MM.1S (cell line): ENCODE results near the gene CHST5.
A peak's percentile ranks its signal among the peaks of the same experiment; 100 is the strongest.

Experiments
- DNase-seq: peaks from one replicate; pipeline ENCODE4 v3.0.0-alpha.2; 2015
- H2AFZ ChIP-seq: fragments of 300-600 bp; sonication (generic); 2 replicates; pipeline ENCODE4 v1.6.0; 2016; ENCODE audit warnings: antibody characterized with exemption, low read length
- H3F3A ChIP-seq: fragments of 300-600 bp; sonication (generic); 2 replicates; pipeline ENCODE4 v1.6.1; 2016; ENCODE audit warnings: mild to moderate bottlenecking, antibody characterized with exemption, low read length, moderate library complexity, mixed read lengths; ENCODE audit not compliant: insufficient read depth
- H3K27ac ChIP-seq: fragments of 300-600 bp; sonication (generic); 2 replicates; pipeline ENCODE4 v1.5.1; 2016; ENCODE audit warnings: mild to moderate bottlenecking, low read length
- H3K27me3 ChIP-seq: fragments of 300-600 bp; sonication (generic); replicated peaks from 2 replicates; pipeline ENCODE4 v1.6.0; 2016; ENCODE audit warnings: low read length; ENCODE audit not compliant: insufficient read depth
- H3K36me3 ChIP-seq: fragments of 300-600 bp; sonication (generic); replicated peaks from 2 replicates; pipeline ENCODE4 v1.6.1; 2016; ENCODE audit warnings: mild to moderate bottlenecking, low read length, mixed read lengths; ENCODE audit not compliant: insufficient read depth
- H3K4me1 ChIP-seq: fragments of 300-600 bp; sonication (generic); 2 replicates; pipeline ENCODE4 v1.6.1; 2016; ENCODE audit warnings: low read length, mixed read lengths
- H3K4me2 ChIP-seq: fragments of 300-600 bp; sonication (generic); 2 replicates; pipeline ENCODE4 v1.6.0; 2016; ENCODE audit warnings: low read depth, low read length
- H3K4me3 ChIP-seq: fragments of 300-600 bp; sonication (generic); 2 replicates; pipeline ENCODE4 v1.5.1; 2016; ENCODE audit warnings: low read length, mixed read lengths
- H3K79me2 ChIP-seq: fragments of 300-600 bp; sonication (generic); 2 replicates; pipeline ENCODE4 v1.6.1; 2016; ENCODE audit warnings: mixed run types, low read length, mixed read lengths
- H3K9ac ChIP-seq: fragments of 300-600 bp; sonication (generic); 2 replicates; pipeline ENCODE4 v1.6.1; 2016; ENCODE audit warnings: low read length, mixed read lengths
- H3K9me2 ChIP-seq: fragments of 300-600 bp; sonication (generic); replicated peaks from 2 replicates; pipeline ENCODE4 v1.6.1; 2016; ENCODE audit warnings: mild to moderate bottlenecking, low read length, mixed read lengths; ENCODE audit not compliant: insufficient read depth
- H3K9me3 ChIP-seq: fragments of 300-600 bp; sonication (generic); replicated peaks from 2 replicates; pipeline ENCODE4 v1.6.1; 2016; ENCODE audit warnings: mild to moderate bottlenecking, low read length, mixed read lengths; ENCODE audit not compliant: insufficient read depth
- H4K20me1 ChIP-seq: fragments of 300-600 bp; sonication (generic); 2 replicates; pipeline ENCODE4 v1.6.1; 2016; ENCODE audit warnings: mild to moderate bottlenecking, low read length, moderate library complexity, mixed read lengths; ENCODE audit not compliant: insufficient read depth
- CTCF ChIP-seq: fragments of 300-600 bp; sonication (generic); IDR thresholded peaks from 2 replicates; pipeline ENCODE4 v1.5.1; 2016; ENCODE audit warnings: antibody characterized with exemption, low read length, mixed read lengths
- EZH2 ChIP-seq: fragments of 300-600 bp; sonication (generic); optimal IDR thresholded peaks from 2 replicates; pipeline ENCODE3; 2017; ENCODE audit warnings: low read depth, mild to moderate bottlenecking, antibody characterized with exemption, low read length, mixed read lengths
- EZH2phosphoT487 ChIP-seq: fragments of 300-600 bp; sonication (generic); IDR thresholded peaks from 2 replicates; pipeline ENCODE4 v1.6.1; 2018; ENCODE audit warnings: antibody characterized with exemption, low read length

Gene CHST5

GRCh38 chr16:75565640-75566039 lies 29.7 kb upstream of the CHST5 start:
- peak overlapping the region; percentile 86 for H3K4me2 ChIP-seq
- no peak for DNase-seq
- no peak for TF ChIP-seq CTCF
- no peak for TF ChIP-seq EZH2phosphoT487
- no peak for TF ChIP-seq EZH2
- H3K27ac ChIP-seq: peak overlapping the region; percentile 13; the same call in 1 of the 2 replicates
- no peaks in the 10 kb centered on the region for H4K20me1 ChIP-seq
- peak overlapping the region; percentile 83 for H3K4me3 ChIP-seq
- no peaks in the 10 kb centered on the region for H3F3A ChIP-seq
- peak overlapping the region; percentile 64; the same call in 1 of the 2 replicates for H3K9ac ChIP-seq
- H3K9me2 ChIP-seq: no peaks in the 10 kb centered on the region
- H3K36me3 ChIP-seq: no peaks in the 10 kb centered on the region; the same call in 1 of the 2 replicates
- H3K9me3 ChIP-seq: no peaks in the 10 kb centered on the region
- peak overlapping the region; percentile 87 for H2AFZ ChIP-seq
- H3K4me1 ChIP-seq: no peaks in the 10 kb centered on the region
- H3K79me2 ChIP-seq: peaks cover 18% of the 10 kb centered on the region
- H3K27me3 ChIP-seq: no peaks in the 10 kb centered on the region

GRCh38 chr16:75559564-75560372 lies 23.9 kb upstream of the CHST5 start:
- no peak overlapping the region for H3K27ac ChIP-seq
- no peaks in the 10 kb centered on the region for H3K27me3 ChIP-seq
- no peaks in the 10 kb centered on the region for H4K20me1 ChIP-seq
- no peaks in the 10 kb centered on the region for H3K4me1 ChIP-seq
- H3K9me2 ChIP-seq: no peaks in the 10 kb centered on the region
- H3K9me3 ChIP-seq: no peaks in the 10 kb centered on the region
- no peaks in the 10 kb centered on the region for H3K36me3 ChIP-seq
- no peak overlapping the region for H3K4me3 ChIP-seq
- no peak overlapping the region for H3K9ac ChIP-seq
- TF ChIP-seq EZH2 (no peak), CTCF (no peak), EZH2phosphoT487 (no peak)
- no peak overlapping the region for H2AFZ ChIP-seq
- peaks cover 4% of the 10 kb centered on the region; the same call in 1 of the 2 replicates for H3F3A ChIP-seq
- no peak for DNase-seq
- no peak overlapping the region for H3K4me2 ChIP-seq
- no peaks in the 10 kb centered on the region for H3K79me2 ChIP-seq

GRCh38 chr16:75558846-75559401 lies 23.0 kb upstream of the CHST5 start:
- Histone ChIP-seq H4K20me1 (no peaks in the 10 kb centered on the region), H3K4me2 (no peak overlapping the region), H3K27me3 (no peaks in the 10 kb centered on the region), H3K27ac (no peak overlapping the region), H3K9me2 (no peaks in the 10 kb centered on the region), H3K9me3 (no peaks in the 10 kb centered on the region), H3K36me3 (no peaks in the 10 kb centered on the region), H3F3A (peaks cover 4% of the 10 kb centered on the region; the same call in 1 of the 2 replicates), H3K9ac (no peak overlapping the region), H3K4me1 (no peaks in the 10 kb centered on the region), H3K79me2 (no peaks in the 10 kb centered on the region), H3K4me3 (no peak overlapping the region), H2AFZ (no peak overlapping the region)
- DNase-seq: no peak
- TF ChIP-seq EZH2: no peak
- TF ChIP-seq EZH2phosphoT487: no peak
- TF ChIP-seq CTCF: no peak
